ENCODE data around the gene ZP2. TPM values are rescaled to one million over a fixed set of nuclear protein-coding genes. Genes with fewer than 3 reads are reported as not detected.

Gene ZP2
- total and polyA plus RNA-seq, 8 donors, result 0.05 to 0.55 TPM; not detected in 6

DNA sequence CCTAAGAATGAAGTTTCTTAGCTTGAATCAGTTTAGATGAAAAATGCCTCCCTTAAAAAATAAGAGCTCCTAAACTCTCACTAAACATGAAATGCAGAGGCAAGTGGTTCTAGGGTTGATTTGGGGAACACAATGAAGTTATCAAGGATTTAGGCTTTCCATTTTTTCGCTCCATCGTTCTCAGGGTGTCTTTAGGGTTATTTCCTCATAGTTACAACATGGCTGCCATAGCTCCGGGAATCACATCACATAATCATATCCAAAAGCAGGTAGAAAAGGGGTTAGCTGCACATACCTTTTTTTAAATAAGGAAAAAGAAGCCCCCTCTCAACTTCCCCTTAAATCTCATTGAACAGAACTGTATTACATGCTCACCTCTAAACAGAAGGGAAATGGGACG is 21.4 kb downstream of the ZP2 start:
- H3K27me3 ChIP-seq, result peaks cover 0 to 5% (median 0%) of the 10 kb centered on the region in 3 donors
- H3K4me1 ChIP-seq, result peaks cover 0 to 10% (median 7%) of the 10 kb centered on the region in 4 donors
- H3K27ac ChIP-seq, result no peak overlapping the region
- 89 to 97% (median 94%) methylated on average over 4 of the region's 4 CpGs for WGBS, 5 donors
- DNase-seq, result no peak
- H3K36me3 ChIP-seq, result no peaks in the 10 kb centered on the region
- TF ChIP-seq, protein P1, sequence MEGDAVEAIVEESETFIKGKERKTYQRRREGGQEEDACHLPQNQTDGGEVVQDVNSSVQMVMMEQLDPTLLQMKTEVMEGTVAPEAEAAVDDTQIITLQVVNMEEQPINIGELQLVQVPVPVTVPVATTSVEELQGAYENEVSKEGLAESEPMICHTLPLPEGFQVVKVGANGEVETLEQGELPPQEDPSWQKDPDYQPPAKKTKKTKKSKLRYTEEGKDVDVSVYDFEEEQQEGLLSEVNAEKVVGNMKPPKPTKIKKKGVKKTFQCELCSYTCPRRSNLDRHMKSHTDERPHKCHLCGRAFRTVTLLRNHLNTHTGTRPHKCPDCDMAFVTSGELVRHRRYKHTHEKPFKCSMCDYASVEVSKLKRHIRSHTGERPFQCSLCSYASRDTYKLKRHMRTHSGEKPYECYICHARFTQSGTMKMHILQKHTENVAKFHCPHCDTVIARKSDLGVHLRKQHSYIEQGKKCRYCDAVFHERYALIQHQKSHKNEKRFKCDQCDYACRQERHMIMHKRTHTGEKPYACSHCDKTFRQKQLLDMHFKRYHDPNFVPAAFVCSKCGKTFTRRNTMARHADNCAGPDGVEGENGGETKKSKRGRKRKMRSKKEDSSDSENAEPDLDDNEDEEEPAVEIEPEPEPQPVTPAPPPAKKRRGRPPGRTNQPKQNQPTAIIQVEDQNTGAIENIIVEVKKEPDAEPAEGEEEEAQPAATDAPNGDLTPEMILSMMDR (IDR thresholded peaks at IDR 0.05), result no peak
- TF ChIP-seq POLR2A (IDR thresholded peaks at IDR 0.05) (no peak), EP300 (IDR thresholded peaks at IDR 0.05) (no peak)
- intact Hi-C loops (cut with DNase I; ENCODE audit: low total_unique reads), result no loop called here
- H3K4me3 ChIP-seq, result no peak overlapping the region
- H3K9me3 ChIP-seq, result no peaks in the 10 kb centered on the region

DNA sequence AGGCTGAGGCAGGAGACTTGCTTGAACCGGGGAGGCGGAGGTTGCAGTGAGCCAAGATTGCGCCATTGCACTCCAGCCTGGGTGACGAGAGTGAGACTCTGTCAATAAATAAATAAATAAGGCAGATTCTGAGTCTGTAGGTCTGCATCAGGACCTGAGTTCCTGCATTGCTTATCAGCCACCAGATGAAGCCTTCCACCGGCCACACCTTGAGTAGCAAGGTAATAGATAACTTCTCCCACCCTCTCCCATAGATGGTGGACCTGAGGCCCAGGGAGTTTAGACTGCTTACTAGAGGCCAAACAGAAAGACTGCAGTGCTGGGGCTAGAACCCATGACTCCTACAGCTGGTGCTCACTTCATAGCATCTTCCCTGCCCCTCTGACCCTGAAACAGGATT is 22.1 kb downstream of the ZP2 start:
- no peaks in the 10 kb centered on the region for H3K27me3 ChIP-seq
- no peak for DNase-seq
- 58 to 85% (median 78%) methylated on average over 5 of the region's 5 CpGs for WGBS, 5 donors
- intact Hi-C loops (cut with DNase I; ENCODE audit: low total_unique reads), result loop anchor here (5.0 kb wide), 1 partner anchor 113 kb away; no protein-coding TSS in a partner anchor
- no peaks in the 10 kb centered on the region for H3K9me3 ChIP-seq
- peaks cover 0 to 10% (median 7%) of the 10 kb centered on the region in 4 donors for H3K4me1 ChIP-seq
- no peak overlapping the region for H3K4me3 ChIP-seq
- H3K36me3 ChIP-seq, result no peaks in the 10 kb centered on the region
- H3K27ac ChIP-seq, result no peak overlapping the region
- TF ChIP-seq POLR2A (IDR thresholded peaks at IDR 0.05) (no peak), POLR2AphosphoS5 (IDR thresholded peaks at IDR 0.05) (no peak), EP300 (IDR thresholded peaks at IDR 0.05) (no peak)
- TF ChIP-seq, protein P1 (IDR thresholded peaks at IDR 0.05), result no peak

DNA sequence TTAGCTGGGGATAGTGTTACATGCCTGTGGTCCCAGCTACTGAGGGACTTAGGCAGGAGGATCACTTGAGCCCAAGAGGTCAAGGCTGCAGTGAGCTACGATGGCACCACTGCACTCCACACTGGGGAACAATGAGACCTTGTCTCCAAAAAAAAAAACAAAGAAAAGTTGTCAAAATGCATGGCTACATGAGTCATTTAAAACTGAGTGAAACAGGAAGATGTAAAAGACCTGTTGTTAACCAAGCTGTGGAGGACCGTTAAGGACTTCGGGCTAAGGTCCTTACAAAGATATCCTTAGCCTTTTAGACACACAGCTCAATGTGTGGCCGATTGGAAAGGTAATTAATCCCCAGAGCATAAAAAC is 25.1 kb downstream of the ZP2 start:
- Histone ChIP-seq H3K27ac (no peak overlapping the region), H3K9me3 (no peaks in the 10 kb centered on the region), H3K36me3 (peaks cover 10 to 18% (median 14%) of the 10 kb centered on the region in 4 donors), H3K4me1 (peaks cover 0 to 10% (median 7%) of the 10 kb centered on the region in 4 donors), H3K27me3 (no peaks in the 10 kb centered on the region), H3K4me3 (no peak overlapping the region)
- WGBS, 5 donors, result 52 to 74% (median 64%) methylated on average over 4 of the region's 4 CpGs
- intact Hi-C loops (cut with DNase I; ENCODE audit: low total_unique reads), result loop anchor here (5.0 kb wide), 1 partner anchor 116 kb away; no protein-coding TSS in a partner anchor
- TF ChIP-seq POLR2AphosphoS5 (IDR thresholded peaks at IDR 0.05) (no peak), EP300 (IDR thresholded peaks at IDR 0.05) (no peak), POLR2A (IDR thresholded peaks at IDR 0.05) (no peak)
- TF ChIP-seq, protein P1 (IDR thresholded peaks at IDR 0.05), result no peak
- DNase-seq, result no peak

DNA sequence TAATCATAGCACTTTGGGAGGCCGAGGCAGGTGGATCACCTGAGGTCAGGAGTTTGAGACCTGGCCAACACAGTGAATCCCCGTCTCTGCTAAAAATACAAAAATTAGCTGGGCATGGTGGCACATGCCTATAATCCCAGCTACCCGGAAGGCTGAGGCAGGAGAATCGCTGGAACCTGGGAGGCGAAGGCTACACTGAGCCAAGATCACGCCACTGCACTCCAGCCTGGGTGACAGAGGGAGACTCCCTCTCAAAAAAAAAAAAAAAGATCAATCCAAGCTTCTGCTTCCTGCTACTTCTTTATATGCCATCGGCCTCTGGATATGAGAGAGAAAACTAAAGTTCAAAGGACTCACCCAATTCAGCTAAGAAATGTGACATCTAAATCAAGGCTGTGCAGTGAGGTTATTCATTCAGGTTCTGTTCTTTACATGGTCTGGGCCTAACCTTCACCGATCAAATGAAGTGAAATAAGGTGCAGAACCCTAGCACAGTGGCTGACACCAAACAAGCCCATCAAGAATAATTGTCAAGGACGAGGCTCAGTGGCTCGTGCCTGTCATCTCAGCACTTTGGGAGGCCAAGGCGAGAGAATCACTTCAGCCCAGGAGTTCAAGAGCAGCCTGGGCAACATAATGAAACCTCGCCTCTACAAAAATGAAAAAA is 25.6 kb downstream of the ZP2 start:
- TF ChIP-seq EP300 (IDR thresholded peaks at IDR 0.05) (no peak), POLR2A (IDR thresholded peaks at IDR 0.05) (no peak), POLR2AphosphoS5 (IDR thresholded peaks at IDR 0.05) (no peak)
- TF ChIP-seq, protein P1 (IDR thresholded peaks at IDR 0.05), result no peak
- Histone ChIP-seq H3K27ac (no peak overlapping the region), H3K4me1 (peaks cover 0 to 10% (median 7%) of the 10 kb centered on the region in 4 donors), H3K9me3 (no peaks in the 10 kb centered on the region), H3K36me3 (peaks cover 11 to 23% (median 19%) of the 10 kb centered on the region in 4 donors), H3K27me3 (no peaks in the 10 kb centered on the region), H3K4me3 (no peak overlapping the region)
- 82 to 88% (median 84%) methylated on average over 11 to 12 of the region's 12 CpGs for WGBS, 5 donors
- no peak for DNase-seq
- intact Hi-C loops (cut with DNase I; ENCODE audit: low total_unique reads), result loop anchor here (5.0 kb wide), 1 partner anchor 117 kb away; no protein-coding TSS in a partner anchor
